Smooth muscle cell (in vitro differentiated cells): ENCODE measurements around the gene TSHR. TPM values are rescaled to one million over a fixed set of nuclear protein-coding genes. Genes with fewer than 3 reads are reported as not detected.
A peak's percentile ranks its signal among the peaks of the same experiment; 100 is the strongest.

ENCODE experiments used
- DNase-seq: peaks from one replicate; lab custom pipeline; 2025; ENCODE audit not compliant: unreplicated experiment; lab: John Stamatoyannopoulos, UW
- H2AFZ ChIP-seq: fragments of 200-600 bp; sonication (generic); 2 replicates; pipeline ENCODE4 v1.6.0; 2016; ENCODE audit warnings: antibody characterized with exemption, low read depth, mild to moderate bottlenecking
- H3F3A ChIP-seq: fragments of 200-600 bp; sonication (generic); 2 replicates; pipeline ENCODE4 v1.6.0; 2017; ENCODE audit warnings: antibody characterized with exemption, low read depth
- H3K27ac ChIP-seq: fragments of 200-600 bp; sonication (generic); 2 replicates; pipeline ENCODE4 v1.5.1; 2016; ENCODE audit warnings: low read depth, mild to moderate bottlenecking
- H3K27me3 ChIP-seq: fragments of 200-600 bp; sonication (generic); 2 replicates; pipeline ENCODE4 v1.6.1; 2016; ENCODE audit warnings: low read depth, mild to moderate bottlenecking
- H3K36me3 ChIP-seq: fragments of 200-600 bp; sonication (generic); 2 replicates; pipeline ENCODE4 v1.5.1; 2016; ENCODE audit warnings: low read depth
- H3K4me1 ChIP-seq: fragments of 200-600 bp; sonication (generic); 2 replicates; pipeline ENCODE4 v1.5.1; 2016; ENCODE audit warnings: low read depth
- H3K4me2 ChIP-seq: fragments of 200-600 bp; sonication (generic); 2 replicates; pipeline ENCODE4 v1.6.0; 2016; ENCODE audit warnings: mild to moderate bottlenecking
- H3K4me3 ChIP-seq: fragments of 200-600 bp; sonication (generic); 2 replicates; pipeline ENCODE4 v1.5.1; 2016; ENCODE audit warnings: mild to moderate bottlenecking
- H3K79me2 ChIP-seq: fragments of 200-600 bp; sonication (generic); 2 replicates; pipeline ENCODE4 v1.6.0; 2016; ENCODE audit warnings: low read depth, mild to moderate bottlenecking
- H3K9ac ChIP-seq: fragments of 200-600 bp; sonication (generic); 2 replicates; pipeline ENCODE4 v1.6.0; 2016; ENCODE audit warnings: low read depth
- H3K9me3 ChIP-seq: fragments of 200-600 bp; sonication (generic); replicated peaks from 2 replicates; pipeline ENCODE4 v1.5.1; 2016; ENCODE audit warnings: low read depth
- H4K20me1 ChIP-seq: fragments of 200-600 bp; sonication (generic); 2 replicates; pipeline ENCODE4 v1.6.0; 2016; ENCODE audit warnings: low read depth
- CTCF ChIP-seq: fragments of 200-600 bp; sonication (generic); IDR thresholded peaks from 2 replicates; pipeline ENCODE4 v1.5.1; 2017; ENCODE audit warnings: borderline replicate concordance, mild to moderate bottlenecking, antibody characterized with exemption; ENCODE audit not compliant: insufficient read depth, poor library complexity, severe bottlenecking
- WGBS: methylation state at CpG from one replicate; pipeline ENCODE4 v1.1.7; 2016; ENCODE audit warnings: low lambda C conversion rate; 5-methylcytosine and 5-hydroxymethylcytosine counted together
- polyA plus RNA-seq: library from polyadenylated mRNA; unstranded; fragments of >200 nt; fragmentation: Nextera tagmentation; extraction: Ambion mirVana; gene quantifications from 2 replicates; pipeline ENCODE4 v1.2.1, GENCODE V29; 2016
- total RNA-seq: library from RNA; depleted of rRNA; stranded (reverse); fragments of >200 nt; gene quantifications from 2 replicates; pipeline ENCODE4 v1.2.3, GENCODE V29; 2014

TSHR gene
- total and polyA plus RNA-seq, 2 experiments from 2014 or later = not detected

GRCh38 chr14:80982711-80983110 lies 27.3 kb downstream of the TSHR start:
- no peak for TF ChIP-seq CTCF
- Histone ChIP-seq H3K27ac (no peak overlapping the region), H3K9me3 (no peaks in the 10 kb centered on the region), H3K79me2 (no peaks in the 10 kb centered on the region), H3K27me3 (peaks cover 3% of the 10 kb centered on the region), H3K36me3 (no peaks in the 10 kb centered on the region), H3K4me3 (no peak overlapping the region), H3K4me1 (no peaks in the 10 kb centered on the region), H3F3A (no peaks in the 10 kb centered on the region), H3K4me2 (no peak overlapping the region), H4K20me1 (no peaks in the 10 kb centered on the region), H3K9ac (no peak overlapping the region), H2AFZ (no peak overlapping the region)
- WGBS = 66% methylated on average over 2 of the region's 2 CpGs
- no peak for DNase-seq

GRCh38 chr14:80987235-80988032 lies 32.0 kb downstream of the TSHR start:
- Histone ChIP-seq H3K27ac (no peak overlapping the region), H2AFZ (no peak overlapping the region), H3K4me1 (no peaks in the 10 kb centered on the region), H3K79me2 (no peaks in the 10 kb centered on the region), H3K27me3 (peaks cover 13% of the 10 kb centered on the region), H3K9ac (no peak overlapping the region), H4K20me1 (no peaks in the 10 kb centered on the region), H3K9me3 (no peaks in the 10 kb centered on the region), H3K4me3 (no peak overlapping the region), H3K4me2 (peak overlapping the region; percentile 71), H3K36me3 (no peaks in the 10 kb centered on the region), H3F3A (no peaks in the 10 kb centered on the region)
- DNase-seq = no peak
- WGBS = 25% methylated on average over 6 of the region's 6 CpGs
- TF ChIP-seq CTCF = peak; percentile 90

GRCh38 chr14:80988192-80988591 lies 32.8 kb downstream of the TSHR start:
- no peak for DNase-seq
- H3K27me3 ChIP-seq = peaks cover 13% of the 10 kb centered on the region
- peak; percentile 3 for TF ChIP-seq CTCF
- H3K4me3 ChIP-seq = no peak overlapping the region
- H3K9ac ChIP-seq = no peak overlapping the region
- no peak overlapping the region for H3K4me2 ChIP-seq
- H2AFZ ChIP-seq = no peak overlapping the region
- H3K36me3 ChIP-seq = no peaks in the 10 kb centered on the region
- no peaks in the 10 kb centered on the region for H3F3A ChIP-seq
- H3K9me3 ChIP-seq = no peaks in the 10 kb centered on the region
- H3K79me2 ChIP-seq = no peaks in the 10 kb centered on the region
- H3K4me1 ChIP-seq = no peaks in the 10 kb centered on the region
- no peaks in the 10 kb centered on the region for H4K20me1 ChIP-seq
- 94% methylated on average over 1 of the region's 1 CpG for WGBS
- no peak overlapping the region for H3K27ac ChIP-seq

- H3K9me3 ChIP-seq = no peaks in the 10 kb centered on the region
- 80% methylated on average over 6 of the region's 6 CpGs for WGBS
- H3K79me2 ChIP-seq = no peaks in the 10 kb centered on the region
- no peak overlapping the region for H3K27ac ChIP-seq
- H3K4me1 ChIP-seq = no peaks in the 10 kb centered on the region
- H3K4me3 ChIP-seq = no peak overlapping the region
- H4K20me1 ChIP-seq = no peaks in the 10 kb centered on the region
- no peak for TF ChIP-seq CTCF
- DNase-seq = no peak
- peaks cover 13% of the 10 kb centered on the region for H3K27me3 ChIP-seq
- no peaks in the 10 kb centered on the region for H3K36me3 ChIP-seq
- no peak overlapping the region for H3K9ac ChIP-seq
- no peaks in the 10 kb centered on the region for H3F3A ChIP-seq
- H2AFZ ChIP-seq = no peak overlapping the region
- no peak overlapping the region for H3K4me2 ChIP-seq
These were observed 33.5 kb downstream of the TSHR start for GRCh38 chr14:80988735-80989429.
